GM18951 (cell line): ENCODE data around the gene ATP2A2.

Experiments
- POLR2A ChIP-seq: IDR thresholded peaks from 4 replicates; pipeline ENCODE4 v1.6.1; 2011; ENCODE audit warnings: mild to moderate bottlenecking; ENCODE audit not compliant: insufficient read length, insufficient read depth; ENCODE audit errors: extremely low read depth
- in situ Hi-C: fragments of 300-500 bp; cut with MboI; formaldehyde crosslinking; loops from one replicate; pipeline ENCODE4 v1.12.0; 2022; ENCODE audit warnings: low sequenced_read_pairs, mixed read lengths, inconsistent platforms; ENCODE audit not compliant: unreplicated experiment

ATP2A2 gene

GRCh38 chr12:110269622-110270124 lies 11.4 kb upstream of the ATP2A2 start:
- TF ChIP-seq POLR2A = no peak
- in situ Hi-C loops = no loop called here

- in situ Hi-C loops = no loop called here
- TF ChIP-seq POLR2A = no peak
These were observed 10.7 kb upstream of the ATP2A2 start for GRCh38 chr12:110270125-110270962.

- in situ Hi-C loops = no loop called here
- TF ChIP-seq POLR2A = no peak
These were observed 10.0 kb upstream of the ATP2A2 start for GRCh38 chr12:110271015-110271414.

- TF ChIP-seq POLR2A = no peak
- in situ Hi-C loops = no loop called here
These were observed 3.4 kb upstream of the ATP2A2 start for GRCh38 chr12:110277530-110278254.

- TF ChIP-seq POLR2A = no peak
- in situ Hi-C loops = no loop called here
These were observed 2.9 kb upstream of the ATP2A2 start for GRCh38 chr12:110278255-110278536.

GRCh38 chr12:110279566-110280375 lies 1.3 kb upstream of the ATP2A2 start:
- in situ Hi-C loops = no loop called here
- TF ChIP-seq POLR2A = no peak

GRCh38 chr12:110280392-110280778 lies 662 bp upstream of the ATP2A2 start:
- no peak for TF ChIP-seq POLR2A
- in situ Hi-C loops = no loop called here

GRCh38 chr12:110281549-110282299 lies 677 bp downstream of the ATP2A2 start:
- peak; percentile 13 for TF ChIP-seq POLR2A

GRCh38 chr12:110282300-110282860 lies 1.3 kb downstream of the ATP2A2 start:
- TF ChIP-seq POLR2A = no peak
- in situ Hi-C loops = no loop called here

More at GRCh38 chr12:110281549-110282299, 677 bp downstream of the ATP2A2 start:
- in situ Hi-C loops = no loop called here

GRCh38 chr12:110282956-110283817 lies 2.1 kb downstream of the ATP2A2 start:
- in situ Hi-C loops = no loop called here
- TF ChIP-seq POLR2A = no peak

GRCh38 chr12:110284597-110284996 lies 3.5 kb downstream of the ATP2A2 start:
- TF ChIP-seq POLR2A = no peak
- in situ Hi-C loops = no loop called here
